HG03060 (cell line): ENCODE measurements around the gene SVIL.
"Not testable (repeated sequence)": the region's sequence is repeated elsewhere in the genome, so short reads cannot be mapped to it uniquely, and the experiment has no call there.

ENCODE experiments used
- ATAC-seq: cut with Tn5 transposase; IDR thresholded peaks from one replicate; pipeline ENCODE4 v1.9.1; 2021; ENCODE audit warnings: low read depth, moderate number of reproducible peaks; ENCODE audit not compliant: unreplicated experiment

The SVIL gene

DNA sequence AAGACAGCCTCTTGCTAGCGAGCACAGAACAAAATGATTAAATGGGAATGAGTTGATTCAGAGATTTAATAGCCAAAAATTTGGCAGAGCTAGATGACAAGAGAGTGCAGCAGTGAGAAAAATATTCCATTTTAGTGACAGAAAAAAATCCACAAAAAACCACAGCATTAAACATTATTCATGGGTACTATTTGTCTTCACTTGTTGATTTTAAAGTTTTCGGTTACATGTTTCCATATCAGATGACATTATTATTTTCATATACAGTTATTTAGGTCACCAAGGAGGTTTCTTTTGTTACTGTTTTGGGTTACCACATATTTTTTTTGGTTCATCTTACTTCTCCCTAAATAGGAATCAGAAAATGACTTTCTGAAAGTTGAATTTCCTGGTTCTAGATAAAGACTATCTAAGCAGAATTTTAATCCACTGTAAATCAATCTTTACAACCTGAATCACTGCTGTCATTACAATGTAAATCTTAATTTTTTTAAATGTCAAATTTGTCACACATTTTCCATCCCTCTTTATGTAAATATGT, 87.9 kb downstream of the SVIL start:
- no peak for ATAC-seq

DNA sequence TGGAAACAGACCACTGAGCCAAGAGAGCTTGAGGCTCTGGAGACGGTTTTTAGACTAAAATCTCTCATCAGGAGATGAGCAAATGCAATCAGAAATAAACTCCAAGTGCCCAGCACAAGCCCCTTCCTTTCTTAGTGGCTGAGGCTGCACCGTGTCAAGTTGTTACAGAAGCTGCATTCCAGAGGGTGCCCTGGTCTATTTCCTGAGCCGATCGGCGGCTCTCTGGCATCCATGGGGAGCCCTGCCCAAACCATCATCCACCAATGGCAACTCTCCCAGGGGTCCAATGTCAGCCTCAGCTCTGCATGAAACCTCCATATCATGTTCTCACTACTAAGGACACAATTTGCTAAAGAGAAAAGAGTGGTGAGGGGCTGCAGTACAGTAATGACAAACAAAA, 89.6 kb downstream of the SVIL start:
- no peak for ATAC-seq

DNA sequence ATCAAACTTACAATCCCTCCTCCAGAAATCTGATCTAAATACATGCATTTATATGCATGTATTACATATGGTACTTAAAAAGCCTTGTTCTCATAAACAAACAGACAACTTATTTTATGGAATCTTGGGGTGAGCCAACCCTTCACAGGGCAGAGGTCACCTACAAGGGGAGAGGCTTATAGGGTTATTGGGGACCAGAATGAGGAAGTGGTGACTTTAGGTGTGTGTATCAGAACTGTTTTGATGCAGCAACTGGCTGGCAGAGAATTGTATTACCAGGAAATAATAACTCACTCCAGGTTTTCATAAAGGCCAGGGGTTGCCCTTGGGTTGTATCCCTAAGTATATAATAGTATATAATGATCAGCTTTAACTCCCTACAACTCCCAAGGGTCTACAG, 91.1 kb downstream of the SVIL start:
- ATAC-seq, result no peak

DNA sequence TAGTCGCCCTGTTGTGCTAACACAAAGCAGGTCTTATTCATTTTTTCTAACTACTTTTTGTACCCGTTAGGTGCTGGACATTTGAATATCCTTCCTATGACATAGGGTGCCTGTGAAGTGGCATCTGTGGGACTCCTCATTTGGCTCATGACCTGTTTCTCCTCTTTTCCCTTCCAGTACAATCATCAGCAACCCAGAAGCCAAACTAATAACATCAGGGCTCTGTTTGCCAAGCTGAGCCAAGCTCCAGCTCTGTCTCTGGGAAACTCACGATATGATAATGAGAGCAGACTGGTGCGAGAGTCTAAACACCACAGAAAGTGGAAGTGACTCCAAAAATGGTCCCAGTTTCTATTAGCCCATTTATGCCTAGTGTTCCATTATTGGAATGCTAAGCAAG, 92.0 kb downstream of the SVIL start:
- no peak for ATAC-seq

DNA sequence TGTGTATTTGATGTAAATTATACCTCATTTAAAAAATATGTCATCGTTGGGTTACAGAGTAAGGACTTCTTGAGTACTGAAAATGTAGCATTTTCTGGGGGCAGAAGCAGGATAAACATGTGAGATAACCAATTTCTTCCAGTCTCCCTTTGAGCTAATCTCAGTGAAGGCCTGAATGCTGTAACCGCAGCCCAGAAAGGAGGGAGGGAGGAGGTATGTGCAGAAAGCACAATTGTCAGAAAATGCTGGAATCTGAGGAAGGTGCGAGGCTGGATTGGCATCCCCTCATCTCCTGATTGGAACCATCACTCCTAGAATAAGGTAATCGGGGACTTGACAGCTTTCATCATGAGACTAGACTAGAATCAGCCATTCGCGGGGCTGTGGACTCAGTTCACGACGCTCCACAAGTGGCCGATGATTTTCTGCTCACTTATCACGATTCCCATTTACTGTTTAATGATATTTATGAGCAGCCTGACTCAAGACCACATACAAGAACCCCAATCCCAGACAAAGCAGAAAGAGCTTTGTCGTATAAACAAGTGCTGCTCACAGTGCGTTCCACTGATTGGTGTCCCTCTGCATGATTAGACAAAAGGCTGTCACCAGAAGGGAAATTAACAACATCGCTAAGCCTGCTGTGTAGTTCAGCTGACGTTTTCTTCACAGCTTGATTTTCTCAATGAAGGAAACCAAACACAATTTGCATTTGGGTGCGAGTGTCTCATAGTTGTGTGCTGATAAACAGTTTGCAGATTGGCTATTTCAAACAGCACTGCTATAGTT, 93.2 kb downstream of the SVIL start:
- ATAC-seq, result no peak

DNA sequence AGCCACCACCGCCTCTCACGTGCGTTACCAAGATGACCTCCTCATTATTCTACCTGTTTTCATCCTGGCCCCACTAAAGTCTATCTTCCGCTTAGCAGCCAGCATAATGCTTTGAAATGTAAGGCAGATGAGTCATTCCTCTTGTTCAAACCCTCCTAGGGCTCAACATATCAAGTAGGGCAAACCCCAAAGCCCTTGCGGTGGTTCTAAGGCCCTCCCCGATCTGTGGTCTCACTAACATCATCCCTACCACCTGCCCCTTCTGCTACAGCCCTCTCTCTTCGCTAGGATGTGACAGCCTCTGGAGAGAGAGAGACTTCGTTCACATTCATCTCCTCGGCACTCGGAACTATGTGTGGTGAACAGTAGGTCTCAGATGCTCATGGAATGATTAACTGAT, 94.8 kb downstream of the SVIL start:
- no peak for ATAC-seq

DNA sequence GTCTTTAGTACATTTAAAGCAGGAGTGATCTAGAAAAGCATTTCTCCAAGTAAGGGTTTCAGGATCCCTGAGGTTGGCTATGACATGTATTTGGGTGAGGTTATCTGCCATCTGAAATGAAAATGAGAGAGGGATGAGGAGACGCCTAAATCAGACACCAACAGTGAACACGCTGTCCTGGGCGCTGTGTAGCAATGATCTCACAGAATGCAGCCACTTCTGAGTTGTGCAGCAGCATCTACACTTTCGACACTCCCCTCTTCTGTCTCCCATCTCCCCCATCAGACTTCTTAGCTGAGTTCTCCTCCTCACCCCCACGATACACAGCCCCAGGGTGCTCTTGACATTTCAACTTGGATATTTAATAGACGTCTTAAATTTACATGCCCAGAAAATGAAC, 95.4 kb downstream of the SVIL start:
- ATAC-seq, result no peak

DNA sequence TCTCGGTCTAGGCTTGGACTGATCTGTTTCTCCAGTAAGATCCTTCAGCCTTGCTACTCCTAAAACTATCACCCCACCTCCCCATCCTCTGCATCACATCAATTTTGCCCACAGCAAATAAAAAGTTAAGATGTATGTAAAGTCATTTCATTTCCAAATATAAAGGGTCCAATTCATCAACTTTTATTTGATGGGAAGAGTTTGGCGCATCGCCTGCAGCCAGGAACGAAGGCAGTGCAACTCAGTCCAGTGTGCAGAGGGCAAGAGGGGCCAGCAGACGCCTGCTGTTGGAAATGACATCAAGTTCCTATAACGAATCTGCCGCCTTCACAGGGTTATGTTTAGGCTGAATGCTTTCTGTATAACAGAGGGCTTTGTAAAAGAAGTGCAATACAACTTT, 97.0 kb downstream of the SVIL start:
- no peak for ATAC-seq

DNA sequence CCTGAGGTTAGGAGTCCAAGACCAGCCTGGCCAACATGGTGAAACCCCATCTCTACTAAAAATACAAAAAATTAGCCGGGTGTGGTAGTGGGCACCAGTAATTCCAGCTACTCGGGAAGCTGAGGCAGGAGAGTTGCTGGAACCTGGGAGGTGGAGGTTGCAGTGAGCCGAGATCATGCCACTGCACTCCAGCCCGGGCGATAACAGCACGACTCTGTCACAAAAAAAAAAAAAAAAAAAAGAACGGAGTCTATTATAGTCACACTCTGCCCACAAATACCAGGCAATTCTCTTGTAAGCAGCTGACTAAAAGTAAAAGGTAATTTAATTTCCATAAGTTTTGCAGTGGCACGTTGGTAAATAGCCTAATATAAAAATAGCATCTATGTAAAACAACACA, 98.1 kb downstream of the SVIL start:
- not testable (repeated sequence) for ATAC-seq

DNA sequence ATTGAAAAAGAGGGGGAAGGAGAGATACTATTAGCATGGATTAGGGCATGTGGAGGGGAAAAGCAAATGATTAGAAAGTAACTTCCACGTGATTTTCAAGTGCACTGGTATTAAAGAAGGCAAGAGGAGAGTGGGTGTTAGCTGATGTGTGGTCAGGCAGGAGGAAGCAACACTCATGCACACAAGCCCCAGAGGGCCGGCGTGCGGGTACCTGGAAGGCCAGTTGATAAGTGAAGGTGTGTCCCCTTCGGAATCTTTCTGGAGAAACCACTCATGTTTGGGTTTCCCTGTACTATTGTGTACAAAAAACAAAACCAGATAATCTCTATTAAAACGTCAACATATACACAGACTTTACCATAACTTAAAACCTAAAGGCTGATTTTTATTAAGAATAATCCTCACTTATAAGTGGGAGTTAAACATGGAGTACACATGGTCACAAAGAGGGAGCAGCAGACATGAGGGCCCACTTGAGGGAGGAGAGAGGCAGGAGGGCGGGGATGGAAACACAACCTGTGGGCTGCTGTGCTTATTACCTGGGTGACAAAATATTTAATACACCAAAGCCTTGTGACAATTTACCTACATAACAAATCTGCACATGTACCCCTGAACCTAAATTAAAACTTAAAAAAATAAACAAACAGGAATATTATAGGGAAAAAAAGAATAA, 98.9 kb downstream of the SVIL start:
- ATAC-seq, result no peak

DNA sequence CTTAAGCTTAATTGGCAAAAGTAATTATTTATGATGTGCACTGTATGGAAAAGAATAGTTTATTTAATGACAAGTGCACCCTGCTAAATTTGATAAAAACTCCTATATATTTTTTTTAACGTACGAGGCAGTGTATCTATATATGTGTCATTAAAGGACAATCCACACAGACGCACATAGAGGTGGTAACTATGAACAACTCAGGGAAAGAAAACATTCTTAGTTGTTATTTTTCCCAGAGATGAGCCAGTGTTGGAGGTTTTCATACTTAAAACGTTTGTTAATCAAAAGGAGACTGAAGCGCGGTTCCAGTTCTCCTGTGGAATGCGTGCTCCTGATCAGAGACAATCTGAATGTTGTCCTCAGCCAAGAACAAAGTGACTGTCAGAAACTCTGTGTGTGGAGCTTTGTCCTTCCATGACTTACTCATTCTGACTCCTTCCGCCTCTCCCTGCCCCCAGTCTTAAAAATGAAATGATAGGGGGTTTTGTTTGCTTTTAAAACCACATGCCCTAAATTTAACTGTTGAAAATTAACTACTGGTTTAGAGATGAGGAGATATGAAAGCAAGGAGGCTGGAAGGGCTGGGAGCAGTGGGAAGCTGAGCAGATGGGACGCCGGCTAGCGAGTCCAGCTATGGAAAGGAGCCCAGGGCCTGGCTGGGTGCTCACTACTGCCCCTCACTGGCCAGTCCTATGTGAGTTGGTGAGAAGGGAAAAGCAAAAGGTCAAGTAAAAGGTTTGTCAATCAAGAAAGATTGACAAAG, 99.6 kb downstream of the SVIL start:
- no peak for ATAC-seq

DNA sequence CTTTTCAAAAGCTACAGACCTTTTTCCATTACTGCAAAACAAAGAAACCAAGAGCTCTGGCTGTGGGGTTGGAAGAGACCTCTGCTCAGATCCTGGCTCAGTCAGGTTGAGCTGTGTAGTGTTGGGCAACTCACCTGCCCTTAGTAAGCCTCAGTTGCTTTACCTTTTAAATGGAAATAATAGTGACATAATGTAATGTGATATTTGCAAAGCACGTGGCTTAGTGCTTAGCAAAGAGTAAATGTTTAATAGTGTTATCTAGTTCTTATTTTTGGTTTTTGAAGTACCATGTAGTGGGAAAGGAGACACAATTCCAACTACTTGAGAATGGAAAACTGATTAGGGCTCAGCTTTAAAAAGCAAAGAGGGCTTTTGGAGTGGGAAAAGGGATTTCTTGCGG, 100.2 kb downstream of the SVIL start:
- ATAC-seq, result no peak

DNA sequence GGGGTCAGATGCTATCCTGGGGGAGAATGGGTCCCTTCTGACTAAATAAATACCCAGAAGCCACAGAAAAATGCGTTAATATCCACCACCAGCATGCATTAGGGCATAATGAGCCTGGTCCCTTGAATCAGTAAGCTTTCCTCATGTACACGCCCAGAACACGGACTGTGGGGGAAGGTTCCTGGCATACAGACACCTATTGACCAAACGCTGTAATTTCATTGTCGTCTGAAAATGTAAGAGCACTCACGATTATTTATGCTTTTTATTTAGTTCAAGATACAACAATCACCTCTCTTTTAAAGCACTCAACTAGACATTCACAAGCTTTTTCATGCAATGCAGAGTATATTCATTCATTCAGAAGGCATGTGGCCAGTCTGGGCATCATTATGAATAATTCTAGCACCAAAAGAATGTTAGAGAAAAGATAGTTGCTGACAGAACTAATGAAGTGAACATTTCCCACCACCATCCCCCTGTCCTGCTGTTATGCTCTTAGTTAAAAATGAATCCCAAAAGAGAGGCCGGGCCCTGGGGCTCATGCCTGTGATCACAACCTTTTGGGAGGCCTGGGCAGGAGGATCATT, 101.0 kb downstream of the SVIL start:
- ATAC-seq, result no peak

DNA sequence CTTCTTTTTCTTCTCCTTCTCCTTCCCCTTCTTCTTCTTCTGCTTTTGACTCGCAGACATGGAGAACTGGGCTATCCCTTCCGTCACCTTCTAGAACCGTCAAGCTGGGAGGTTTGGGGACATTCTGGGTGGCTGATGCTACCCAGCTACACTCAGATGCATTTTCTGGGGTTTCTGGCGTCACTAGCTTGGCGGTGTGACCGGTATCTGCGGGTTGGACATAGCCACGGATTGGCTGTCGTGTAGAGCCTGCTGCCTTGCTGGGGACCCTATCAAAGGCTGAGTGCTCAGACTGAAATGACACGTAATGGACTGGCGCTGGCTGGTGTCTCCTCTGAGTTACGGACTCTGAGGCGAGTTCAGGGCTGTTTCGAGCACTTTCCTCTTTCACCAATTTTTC, 101.7 kb downstream of the SVIL start:
- ATAC-seq, result no peak

DNA sequence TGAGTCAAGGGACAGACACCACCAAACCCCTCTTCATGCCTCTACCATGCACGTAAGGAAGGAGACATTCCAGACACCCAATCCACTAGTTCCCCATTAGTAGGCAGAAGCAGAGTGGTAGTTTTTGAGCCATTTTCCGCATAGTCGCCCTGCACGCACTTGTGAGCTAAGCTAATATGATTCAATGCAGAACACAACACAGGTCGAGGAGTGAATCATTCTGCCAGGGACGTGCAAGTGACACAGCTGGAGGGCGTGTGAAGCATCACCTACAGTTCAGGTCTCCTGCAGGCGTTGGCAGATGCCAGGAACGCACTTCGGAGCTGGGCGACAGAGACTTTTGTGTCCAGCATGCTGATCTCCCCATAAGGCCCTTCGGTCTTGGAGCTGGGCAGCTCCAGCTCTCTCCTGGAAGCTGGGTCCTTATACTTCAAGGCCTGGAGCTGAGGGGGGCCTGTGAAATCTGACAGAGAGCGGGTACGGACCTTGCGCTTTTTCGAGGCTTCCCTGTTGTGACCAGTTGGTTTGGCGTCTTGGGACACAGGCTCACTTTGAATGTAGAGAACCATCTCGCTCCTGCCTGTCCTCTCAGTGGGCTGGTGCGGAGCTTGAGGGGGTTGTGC, 102.4 kb downstream of the SVIL start:
- ATAC-seq, result no peak

DNA sequence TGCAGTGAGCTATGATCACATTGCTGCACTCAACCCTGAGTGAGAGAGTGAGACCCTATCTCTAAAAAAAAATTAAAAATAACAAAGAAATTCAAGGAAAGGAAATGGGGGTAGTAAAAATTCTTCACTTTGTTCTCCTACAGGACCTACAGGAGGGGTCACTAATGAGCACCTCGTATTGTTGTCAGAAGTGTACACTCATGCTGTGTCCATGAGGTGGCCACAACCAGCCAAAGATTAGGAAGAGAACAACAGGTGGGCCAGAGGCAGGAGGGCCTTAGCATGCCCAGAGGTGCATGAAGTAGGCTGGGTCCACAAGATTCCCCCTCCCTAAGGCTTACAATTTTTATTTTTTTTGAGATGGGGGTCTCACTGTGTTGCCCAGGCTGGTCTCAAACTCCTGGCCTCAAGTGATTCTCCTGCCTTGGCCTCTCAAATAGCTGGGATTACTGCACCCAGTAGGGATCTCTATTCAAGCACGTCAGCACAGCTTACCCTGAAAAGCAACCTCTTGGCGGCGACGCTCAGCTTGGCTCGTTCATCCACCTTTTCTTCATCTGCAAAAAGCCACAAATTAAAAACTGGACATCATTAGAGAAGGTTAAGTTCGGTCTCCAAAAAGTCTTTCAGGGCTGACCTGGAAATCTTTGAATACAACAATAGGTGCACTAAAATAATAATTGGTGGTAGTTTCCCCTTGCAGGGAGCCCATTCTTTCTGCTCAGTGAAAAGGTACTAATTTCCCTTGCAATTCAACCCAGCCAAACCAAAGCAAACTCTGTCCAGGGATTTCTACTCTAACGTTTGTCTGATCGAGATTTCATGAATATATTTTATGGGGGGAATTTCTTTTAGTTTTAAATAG, 104.4 kb downstream of the SVIL start:
- ATAC-seq, result no peak

DNA sequence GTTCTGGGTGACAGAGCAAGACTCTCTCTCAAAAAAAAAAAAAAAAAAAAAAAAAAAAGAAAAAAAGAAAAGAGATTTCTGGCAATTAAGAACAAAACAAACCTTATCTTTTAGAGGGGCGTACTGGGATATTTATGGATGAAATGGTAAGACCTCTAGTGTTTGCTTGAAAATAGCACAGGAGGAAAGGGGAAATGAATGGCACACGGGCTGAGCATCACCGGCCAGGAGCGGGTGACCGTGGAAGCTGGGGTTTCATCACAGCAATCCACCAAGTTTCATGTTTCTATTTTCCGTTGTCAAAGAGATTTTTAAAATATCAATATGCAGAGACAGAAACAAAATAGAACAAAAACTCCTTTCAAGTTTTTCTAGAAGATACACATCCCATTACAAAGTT, 105.6 kb downstream of the SVIL start:
- no peak for ATAC-seq

DNA sequence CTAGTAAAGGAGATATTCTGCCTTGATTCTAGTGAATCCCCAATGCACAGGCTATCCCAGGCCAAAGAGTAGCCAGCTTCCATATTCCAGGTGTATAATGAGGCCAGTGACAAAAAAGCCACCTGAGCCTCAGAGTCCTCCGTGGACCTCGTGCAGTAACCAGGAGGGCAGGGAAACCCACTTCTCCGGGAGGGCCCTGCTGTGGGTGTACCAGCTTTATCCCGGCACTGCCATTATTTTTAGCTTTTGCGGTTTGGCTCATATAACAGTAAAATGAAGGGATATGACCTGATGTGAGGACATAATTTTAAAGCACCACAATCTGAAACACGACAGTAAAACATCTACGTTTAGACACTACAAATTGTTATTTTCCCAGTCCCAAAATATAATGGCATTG, 109.0 kb downstream of the SVIL start:
- ATAC-seq, result no peak

DNA sequence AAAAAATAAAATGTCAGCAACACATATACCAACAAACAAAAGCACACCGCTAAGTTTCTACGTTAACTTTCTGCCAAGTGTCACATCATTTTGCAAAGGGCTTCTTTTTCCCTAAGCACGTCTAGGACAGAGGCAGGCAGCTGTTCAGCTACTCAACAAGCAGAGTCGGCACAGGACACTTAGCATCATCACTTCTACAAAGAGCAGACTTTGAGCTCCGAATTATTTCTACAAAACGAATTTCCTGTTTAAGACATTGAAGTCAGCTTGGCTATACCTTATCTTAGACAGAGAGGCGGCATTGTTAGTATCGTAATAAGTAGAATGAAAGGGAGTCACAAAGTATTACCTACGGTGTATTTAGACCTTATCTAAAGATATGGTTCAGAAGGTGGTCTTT, 110.1 kb downstream of the SVIL start:
- no peak for ATAC-seq

DNA sequence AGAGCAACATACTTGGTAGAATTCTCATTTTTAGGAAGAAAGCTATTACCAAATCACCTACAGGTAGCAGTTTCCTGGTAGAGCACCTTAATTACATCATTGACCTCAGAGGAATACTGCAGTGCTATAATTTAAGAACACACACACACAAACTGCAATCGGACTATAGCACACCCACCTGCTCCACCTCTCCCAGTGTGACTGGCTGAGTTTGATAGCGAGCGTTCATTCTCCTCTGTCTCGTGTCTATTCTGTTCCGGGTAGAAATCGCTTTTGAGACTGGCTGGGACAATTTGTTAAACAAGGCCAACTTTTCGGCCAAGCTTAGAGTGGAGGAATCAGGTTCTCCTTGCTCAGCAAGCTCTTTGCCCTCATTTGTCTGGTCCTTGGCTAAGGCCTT, 110.5 kb downstream of the SVIL start:
- ATAC-seq, result no peak
